AG04449 (cell line): Measurements from ENCODE around the gene C17orf107.

Experiments used
- CTCF ChIA-PET: fragments of 350-600 bp; formaldehyde crosslinking; extraction: SDS; loops from one replicate; lab custom pipeline; 2021; ENCODE audit warnings: antibody characterized with exemption; lab: Yijun Ruan, JAX
- POLR2A ChIA-PET: fragments of 400-600, 350-600 bp; formaldehyde crosslinking; extraction: SDS; loops from one replicate; lab custom pipeline; 2020; ENCODE audit warnings: antibody characterized with exemption, inconsistent platforms; lab: Yijun Ruan, JAX
- DNase-seq: peaks from one replicate; pipeline ENCODE4 v3.0.0-alpha.2; 2010; ENCODE audit warnings: low read depth, low spot score
- H3K4me3 ChIP-seq: 2 replicates; pipeline ENCODE4 v1.5.1; 2011; ENCODE audit warnings: low read depth, mild to moderate bottlenecking, control low read depth, low read length
- TF ChIP-seq, protein P1 (sequence below): IDR thresholded peaks from one replicate; pipeline ENCODE4 v1.5.1; 2011; ENCODE audit warnings: mild to moderate bottlenecking, moderate library complexity, low read length, control low read depth, inconsistent platforms; ENCODE audit not compliant: insufficient read depth; ENCODE audit errors: missing control alignments

The C17orf107 gene

DNA sequence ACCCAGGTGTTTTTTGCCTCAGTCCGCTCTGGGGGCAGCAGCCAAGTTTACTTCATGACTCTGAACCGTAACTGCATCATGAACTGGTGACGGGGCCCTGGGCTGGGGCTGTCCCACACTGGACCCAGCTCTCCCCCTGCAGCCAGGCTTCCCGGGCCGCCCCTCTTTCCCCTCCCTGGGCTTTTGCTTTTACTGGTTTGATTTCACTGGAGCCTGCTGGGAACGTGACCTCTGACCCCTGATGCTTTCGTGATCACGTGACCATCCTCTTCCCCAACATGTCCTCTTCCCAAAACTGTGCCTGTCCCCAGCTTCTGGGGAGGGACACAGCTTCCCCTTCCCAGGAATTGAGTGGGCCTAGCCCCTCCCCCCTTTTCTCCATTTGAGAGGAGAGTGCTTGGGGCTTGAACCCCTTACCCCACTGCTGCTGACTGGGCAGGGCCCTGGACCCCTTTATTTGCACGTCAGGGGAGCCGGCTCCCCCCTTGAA, 2.1 kb upstream of the C17orf107 start:
- ChIA-PET POLR2A (no interaction called here), CTCF (interaction anchor here (0.7 to 1.4 kb wide), 2 partner anchors 10 to 12 kb away, joined by 3 to 6 read pairs; no protein-coding TSS in a partner anchor)
- DNase-seq: no peak
- TF ChIP-seq, protein P1, sequence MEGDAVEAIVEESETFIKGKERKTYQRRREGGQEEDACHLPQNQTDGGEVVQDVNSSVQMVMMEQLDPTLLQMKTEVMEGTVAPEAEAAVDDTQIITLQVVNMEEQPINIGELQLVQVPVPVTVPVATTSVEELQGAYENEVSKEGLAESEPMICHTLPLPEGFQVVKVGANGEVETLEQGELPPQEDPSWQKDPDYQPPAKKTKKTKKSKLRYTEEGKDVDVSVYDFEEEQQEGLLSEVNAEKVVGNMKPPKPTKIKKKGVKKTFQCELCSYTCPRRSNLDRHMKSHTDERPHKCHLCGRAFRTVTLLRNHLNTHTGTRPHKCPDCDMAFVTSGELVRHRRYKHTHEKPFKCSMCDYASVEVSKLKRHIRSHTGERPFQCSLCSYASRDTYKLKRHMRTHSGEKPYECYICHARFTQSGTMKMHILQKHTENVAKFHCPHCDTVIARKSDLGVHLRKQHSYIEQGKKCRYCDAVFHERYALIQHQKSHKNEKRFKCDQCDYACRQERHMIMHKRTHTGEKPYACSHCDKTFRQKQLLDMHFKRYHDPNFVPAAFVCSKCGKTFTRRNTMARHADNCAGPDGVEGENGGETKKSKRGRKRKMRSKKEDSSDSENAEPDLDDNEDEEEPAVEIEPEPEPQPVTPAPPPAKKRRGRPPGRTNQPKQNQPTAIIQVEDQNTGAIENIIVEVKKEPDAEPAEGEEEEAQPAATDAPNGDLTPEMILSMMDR: no peak
- H3K4me3 ChIP-seq: no peak overlapping the region

DNA sequence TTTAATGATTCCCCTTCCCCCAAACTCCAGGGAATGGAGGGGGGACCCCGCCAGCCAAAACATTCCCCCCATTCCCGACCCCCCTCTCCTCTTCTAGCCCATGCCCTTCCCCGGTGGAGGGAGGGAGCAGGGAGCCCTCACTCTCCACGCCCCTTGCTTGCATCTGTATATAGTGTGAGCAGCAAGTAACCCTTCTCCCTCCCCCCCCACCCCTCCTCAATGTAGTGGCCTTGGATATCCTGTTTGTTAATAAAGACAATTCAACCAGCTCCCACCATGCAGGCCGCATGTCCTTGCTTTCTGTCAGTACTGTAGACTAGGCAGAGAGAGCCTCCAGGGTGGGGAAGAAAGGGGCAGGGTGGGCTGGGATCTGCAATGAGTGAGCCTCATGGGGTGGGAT, 1.6 kb upstream of the C17orf107 start:
- TF ChIP-seq, protein P1: no peak
- no peak overlapping the region for H3K4me3 ChIP-seq
- ChIA-PET CTCF (no interaction called here), POLR2A (no interaction called here)
- DNase-seq: no peak

DNA sequence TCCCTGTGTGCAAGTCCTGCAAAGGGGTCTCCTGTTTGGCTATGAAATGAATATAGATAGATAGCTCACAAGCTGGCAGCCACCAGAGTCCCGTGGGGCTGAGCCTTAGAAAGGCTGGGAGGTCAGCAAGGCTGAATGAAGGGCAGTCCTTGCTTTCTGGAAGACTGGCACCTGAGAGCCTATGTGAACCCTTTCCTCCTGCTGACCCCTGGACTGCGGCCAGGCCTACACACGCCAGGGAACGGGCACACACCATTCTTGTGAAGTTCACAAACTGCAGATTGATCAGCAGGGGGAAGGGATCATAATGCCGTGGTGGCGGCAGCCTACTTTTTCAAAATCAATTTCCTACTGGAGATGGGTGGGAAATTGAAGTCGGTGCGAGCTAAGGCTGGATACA, 985 bp upstream of the C17orf107 start:
- no peak overlapping the region; the same call in 1 of the 2 replicates for H3K4me3 ChIP-seq
- CTCF ChIA-PET: interaction anchor here (1.9 to 6.1 kb wide), 3 partner anchors 9 to 83 kb away, joined by 4 to 72 read pairs (median 31); no protein-coding TSS in a partner anchor
- DNase-seq: no peak
- TF ChIP-seq, protein P1: no peak
- POLR2A ChIA-PET: no interaction called here

DNA sequence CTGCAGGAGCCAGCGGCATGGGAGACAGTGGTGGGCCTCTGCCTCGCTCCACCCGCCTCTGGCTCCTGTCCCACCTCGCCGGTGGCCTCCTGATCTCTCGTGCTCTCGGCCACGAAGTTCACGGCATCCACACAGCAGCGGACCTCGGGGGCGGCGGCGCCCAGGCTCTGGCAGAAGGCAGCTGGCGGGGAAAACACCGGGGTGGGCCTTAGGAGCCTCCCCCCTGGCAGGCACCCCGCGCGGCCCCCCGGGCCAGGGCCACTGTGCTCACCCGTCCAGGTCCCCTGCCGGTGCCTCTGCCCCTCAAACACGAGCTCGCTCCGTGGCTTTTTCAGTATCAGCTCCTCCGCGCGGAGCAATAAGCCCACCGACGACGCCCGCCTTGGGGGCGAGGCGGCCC, 409 bp upstream of the C17orf107 start:
- ChIA-PET CTCF (interaction anchor here (0.6 to 6.1 kb wide), 7 partner anchors 9 to 189 kb away, joined by 3 to 72 read pairs (median 6); partner anchors contain the start of genes ARRB2, GLTPD2 and VMO1), POLR2A (no interaction called here)
- peak overlapping the region; percentile 62 for H3K4me3 ChIP-seq

DNA sequence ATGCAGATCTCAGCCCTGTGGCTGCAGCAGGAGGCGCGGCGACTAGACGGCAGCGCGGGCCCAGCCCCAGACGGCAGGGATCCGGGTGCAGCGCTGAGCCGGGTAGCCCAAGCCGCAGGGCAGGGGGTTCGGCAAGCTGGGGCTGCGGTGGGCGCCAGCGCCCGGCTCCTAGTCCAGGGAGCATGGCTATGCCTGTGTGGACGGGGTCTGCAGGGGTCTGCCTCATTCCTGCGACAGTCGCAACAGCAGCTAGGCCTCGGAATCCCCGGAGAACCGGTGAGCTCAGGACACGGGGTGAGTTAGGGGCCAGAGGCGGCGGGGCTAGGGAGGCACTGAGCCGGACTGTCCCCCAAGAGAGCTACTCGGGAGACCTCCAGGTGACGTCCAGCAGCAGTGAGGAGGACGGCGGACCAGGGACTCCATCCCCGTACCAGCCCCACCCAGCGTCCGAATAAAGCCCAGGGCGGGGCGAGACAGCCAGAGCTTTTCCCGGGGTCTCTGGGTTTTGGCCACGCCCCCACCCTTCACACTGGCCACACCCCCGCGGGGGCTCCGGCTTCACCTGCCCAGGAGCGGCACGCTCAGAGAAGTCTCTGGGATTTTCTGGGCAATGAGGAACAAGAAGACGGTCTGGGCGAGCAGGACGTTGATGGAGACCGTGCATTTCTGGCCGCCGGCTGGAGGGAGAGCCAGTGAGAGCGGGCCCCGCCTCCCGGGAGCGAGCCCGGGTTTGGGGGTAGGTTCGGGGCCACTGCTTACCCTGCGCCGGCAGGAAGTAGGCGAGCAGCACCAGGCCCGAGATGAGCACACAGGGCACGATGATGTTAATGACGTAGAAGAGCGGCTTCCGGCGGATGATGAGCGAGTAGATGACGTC, 1.1 kb downstream of the C17orf107 start:
- TF ChIP-seq, protein P1: no peak
- POLR2A ChIA-PET: no interaction called here
- CTCF ChIA-PET: interaction anchor here (0.8 to 6.1 kb wide), 10 partner anchors 8 to 334 kb away, joined by 3 to 72 read pairs (median 6); partner anchors contain the start of genes ARRB2, GLTPD2 and VMO1
- peak overlapping the region; percentile 62 for H3K4me3 ChIP-seq
- no peak for DNase-seq

More for the DNA sequence above, 409 bp upstream of the C17orf107 start:
- TF ChIP-seq, protein P1: no peak
- no peak for DNase-seq
